DOHH2 (cell line): Measurements from ENCODE around the gene ANAPC16.

Source experiments
- EZH2phosphoT487 ChIP-seq: fragments of 200-600 bp; sonication (generic); IDR thresholded peaks from 2 replicates; pipeline ENCODE4 v1.6.1; 2017; ENCODE audit warnings: borderline replicate concordance, mild to moderate bottlenecking, antibody characterized with exemption, low read length, moderate library complexity, mixed read lengths
- TF ChIP-seq, protein P1 (sequence below): fragments of 200-600 bp; sonication (generic); IDR thresholded peaks from one replicate; pipeline ENCODE4 v1.5.1; 2014; ENCODE audit warnings: antibody characterized with exemption, mild to moderate bottlenecking, low read depth, low read length; ENCODE audit not compliant: poor library complexity, severe bottlenecking

- TF ChIP-seq, protein P1, sequence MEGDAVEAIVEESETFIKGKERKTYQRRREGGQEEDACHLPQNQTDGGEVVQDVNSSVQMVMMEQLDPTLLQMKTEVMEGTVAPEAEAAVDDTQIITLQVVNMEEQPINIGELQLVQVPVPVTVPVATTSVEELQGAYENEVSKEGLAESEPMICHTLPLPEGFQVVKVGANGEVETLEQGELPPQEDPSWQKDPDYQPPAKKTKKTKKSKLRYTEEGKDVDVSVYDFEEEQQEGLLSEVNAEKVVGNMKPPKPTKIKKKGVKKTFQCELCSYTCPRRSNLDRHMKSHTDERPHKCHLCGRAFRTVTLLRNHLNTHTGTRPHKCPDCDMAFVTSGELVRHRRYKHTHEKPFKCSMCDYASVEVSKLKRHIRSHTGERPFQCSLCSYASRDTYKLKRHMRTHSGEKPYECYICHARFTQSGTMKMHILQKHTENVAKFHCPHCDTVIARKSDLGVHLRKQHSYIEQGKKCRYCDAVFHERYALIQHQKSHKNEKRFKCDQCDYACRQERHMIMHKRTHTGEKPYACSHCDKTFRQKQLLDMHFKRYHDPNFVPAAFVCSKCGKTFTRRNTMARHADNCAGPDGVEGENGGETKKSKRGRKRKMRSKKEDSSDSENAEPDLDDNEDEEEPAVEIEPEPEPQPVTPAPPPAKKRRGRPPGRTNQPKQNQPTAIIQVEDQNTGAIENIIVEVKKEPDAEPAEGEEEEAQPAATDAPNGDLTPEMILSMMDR, result no peak
- TF ChIP-seq EZH2phosphoT487, result no peak
Observed at GRCh38 chr10:72167118-72167517, 48.7 kb upstream of the ANAPC16 start.
